ENCODE results near the gene SLC1A5. TPM values are rescaled to one million over a fixed set of nuclear protein-coding genes. Genes with fewer than 3 reads are reported as not detected.

SLC1A5 gene
- total RNA-seq, 1 experiment from 2014 or later = 104 TPM

GRCh38 chr19:46728208-46728607, 60.2 kb downstream of the SLC1A5 start:
- BruUV-seq (replicated peaks) = no TSS peak
- Histone ChIP-seq H3K9me3 (ENCODE audit: control insufficient read depth, insufficient read depth, low read depth, low read length) (no peaks in the 10 kb centered on the region), H3K27ac (ENCODE audit: low read length) (no peak overlapping the region), H3K4me3 (ENCODE audit: low read depth in 2 of 2, low read length in 2 of 2) (no peak overlapping the region), H3K36me3 (ENCODE audit: control insufficient read depth, insufficient read depth, low read length) (no peaks in the 10 kb centered on the region), H3K27me3 (ENCODE audit: control insufficient read depth, insufficient read depth, low read length) (no peaks in the 10 kb centered on the region), H3K4me1 (ENCODE audit: control insufficient read depth, insufficient read depth, low read length) (no peaks in the 10 kb centered on the region)
- TF ChIP-seq SIN3A (IDR thresholded peaks at IDR 0.05; ENCODE audit: borderline replicate concordance, insufficient read depth, low read depth, low read length) (no peak), REST (IDR thresholded peaks at IDR 0.05; ENCODE audit: insufficient read depth in 1 of 2, low read depth in 2 of 2, low read length in 1 of 2) (no peak), TCF7L2 (IDR thresholded peaks at IDR 0.05; ENCODE audit: low read depth, low read length) (no peak), CTCF (IDR thresholded peaks at IDR 0.05) (no peak), POLR2AphosphoS5 (IDR thresholded peaks at IDR 0.05; ENCODE audit: low read depth, low read length) (no peak)
- ChIA-PET CTCF (interaction anchor here (0.6 kb wide), 2 partner anchors 106 to 196 kb away, joined by 3 to 6 read pairs; no protein-coding TSS in a partner anchor), POLR2A (interaction anchor here (0.5 kb wide), 1 partner anchor 11 kb away, joined by 9 read pairs; the partner anchor contains the start of gene PRKD2)
- intact Hi-C loops (cut with micrococcal nuclease; ENCODE audit: unreplicated experiment) = no loop called here
- in situ Hi-C loops (cut with HindIII; ENCODE audit: low pct_unique_long_range_greater_than_20kb, low sequenced_read_pairs) = no loop called here
- DNase-seq (ENCODE audit: low read depth, low spot score) (no peak), ATAC-seq (no peak)

- CTCF ChIA-PET = interaction anchor here (0.6 kb wide), 2 partner anchors 106 to 195 kb away, joined by 3 to 6 read pairs; no protein-coding TSS in a partner anchor
- intact Hi-C loops (cut with micrococcal nuclease; ENCODE audit: unreplicated experiment) (no loop called here), in situ Hi-C loops (cut with HindIII; ENCODE audit: low pct_unique_long_range_greater_than_20kb, low sequenced_read_pairs) (no loop called here)
- no peak for TF ChIP-seq TCF7L2 (IDR thresholded peaks at IDR 0.05; ENCODE audit: low read depth, low read length)
- no peak for TF ChIP-seq POLR2AphosphoS5 (IDR thresholded peaks at IDR 0.05; ENCODE audit: low read depth, low read length)
- no peak for TF ChIP-seq REST (IDR thresholded peaks at IDR 0.05; ENCODE audit: insufficient read depth in 1 of 2, low read depth in 2 of 2, low read length in 1 of 2)
- TF ChIP-seq SIN3A (IDR thresholded peaks at IDR 0.05; ENCODE audit: borderline replicate concordance, insufficient read depth, low read depth, low read length) = no peak
- no peak for TF ChIP-seq CTCF (IDR thresholded peaks at IDR 0.05)
- Histone ChIP-seq H3K4me1 (ENCODE audit: control insufficient read depth, insufficient read depth, low read length) (no peaks in the 10 kb centered on the region), H3K4me3 (ENCODE audit: low read depth in 2 of 2, low read length in 2 of 2) (no peak overlapping the region), H3K27ac (ENCODE audit: low read length) (no peak overlapping the region), H3K9me3 (ENCODE audit: control insufficient read depth, insufficient read depth, low read depth, low read length) (no peaks in the 10 kb centered on the region), H3K27me3 (ENCODE audit: control insufficient read depth, insufficient read depth, low read length) (no peaks in the 10 kb centered on the region), H3K36me3 (ENCODE audit: control insufficient read depth, insufficient read depth, low read length) (no peaks in the 10 kb centered on the region)
- DNase-seq (ENCODE audit: low read depth, low spot score) = no peak
- ATAC-seq = no peak
- no TSS peak for BruUV-seq (replicated peaks)
- POLR2A ChIA-PET = interaction anchor here (0.5 kb wide), 1 partner anchor 11 kb away, joined by 9 read pairs; the partner anchor contains the start of gene PRKD2
These were observed 60.6 kb downstream of the SLC1A5 start for GRCh38 chr19:46727757-46728156.

Data from Panc1 (cell line).